GM18517 (cell line): Measurements from ENCODE around the gene OR6X1.

ENCODE experiments used
- ATAC-seq: cut with Tn5 transposase; IDR thresholded peaks from one replicate; pipeline ENCODE4 v1.9.1; 2021; ENCODE audit warnings: mild to moderate bottlenecking, moderate library complexity; ENCODE audit not compliant: unreplicated experiment

Gene OR6X1

GRCh38 chr11:123754101-123754568 is at the start of gene OR6X1:
TSS of gene OR6X1 (minus strand) at chr11:123754518. CDS start at chr11:123754518, 0 bp downstream.
- no peak for ATAC-seq

GRCh38 chr11:123801765-123802164 is 47.4 kb upstream of the OR6X1 start:
- ATAC-seq = no peak

- no peak for ATAC-seq
These were observed 45.7 kb upstream of the OR6X1 start for GRCh38 chr11:123800036-123800435.

- no peak for ATAC-seq
These were observed 45.1 kb upstream of the OR6X1 start for GRCh38 chr11:123799438-123799837.

GRCh38 chr11:123798513-123799252 is 44.4 kb upstream of the OR6X1 start:
- ATAC-seq = no peak

- no peak for ATAC-seq
These were observed 43.8 kb upstream of the OR6X1 start for GRCh38 chr11:123798079-123798478.

GRCh38 chr11:123797541-123797940 is 43.2 kb upstream of the OR6X1 start:
- ATAC-seq = no peak

GRCh38 chr11:123797114-123797513 is 42.8 kb upstream of the OR6X1 start:
- ATAC-seq = no peak

- ATAC-seq = no peak
These were observed 41.9 kb upstream of the OR6X1 start for GRCh38 chr11:123796226-123796625.

- no peak for ATAC-seq
These were observed 29.2 kb upstream of the OR6X1 start for GRCh38 chr11:123783536-123783935.

- ATAC-seq = no peak
These were observed 24.2 kb upstream of the OR6X1 start for GRCh38 chr11:123778511-123778910.

GRCh38 chr11:123775715-123776549 is 21.6 kb upstream of the OR6X1 start:
- ATAC-seq = no peak

GRCh38 chr11:123775289-123775688 is 21.0 kb upstream of the OR6X1 start:
- ATAC-seq = no peak

- no peak for ATAC-seq
These were observed 19.6 kb upstream of the OR6X1 start for GRCh38 chr11:123773959-123774358.

- no peak for ATAC-seq
These were observed 18.7 kb upstream of the OR6X1 start for GRCh38 chr11:123773026-123773425.

GRCh38 chr11:123771664-123772063 is 17.3 kb upstream of the OR6X1 start:
- no peak for ATAC-seq

GRCh38 chr11:123770712-123771111 is 16.4 kb upstream of the OR6X1 start:
- ATAC-seq = no peak

GRCh38 chr11:123765601-123766000 is 11.3 kb upstream of the OR6X1 start:
- ATAC-seq = no peak

GRCh38 chr11:123762422-123762821 is 8.1 kb upstream of the OR6X1 start:
- ATAC-seq = no peak

- peak; percentile 62 for ATAC-seq
These were observed 6.6 kb upstream of the OR6X1 start for GRCh38 chr11:123760894-123761293.

- no peak for ATAC-seq
These were observed 3.7 kb upstream of the OR6X1 start for GRCh38 chr11:123757976-123758375.

GRCh38 chr11:123755813-123756212 is 1.5 kb upstream of the OR6X1 start:
- no peak for ATAC-seq
